ENCODE measurements around the gene TNFRSF17. TPM values are rescaled to one million over a fixed set of nuclear protein-coding genes. Genes with fewer than 3 reads are reported as not detected.
A peak's percentile ranks its signal among the peaks of the same experiment; 100 is the strongest.
"Not testable (repeated sequence)": the region's sequence is repeated elsewhere in the genome, so short reads cannot be mapped to it uniquely, and the experiment has no call there.

Gene TNFRSF17
- total RNA-seq, 1 donor: not detected

DNA sequence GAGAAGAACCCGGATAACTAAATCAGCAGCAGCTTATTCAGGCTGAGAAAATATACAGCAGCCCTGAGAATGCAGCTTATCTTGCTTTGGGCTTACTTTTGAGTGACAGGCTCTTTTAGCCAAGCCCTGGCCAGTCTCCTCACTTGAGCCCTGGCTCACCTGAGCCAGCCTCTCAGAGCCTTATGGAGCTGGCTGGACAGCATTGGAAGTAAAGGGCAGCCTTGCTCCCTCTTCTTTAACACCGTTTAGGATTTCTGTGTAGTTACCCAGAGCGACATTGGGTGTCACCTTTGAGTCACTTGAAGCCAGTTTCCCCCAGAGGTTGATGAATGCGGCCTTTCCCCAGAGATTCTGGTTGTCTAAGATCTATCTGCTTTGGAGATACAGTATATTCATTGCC is 15.5 kb upstream of the TNFRSF17 start:
- peak; percentile 49 for DNase-seq (ENCODE audit: low read depth)
- TF ChIP-seq, protein P1, sequence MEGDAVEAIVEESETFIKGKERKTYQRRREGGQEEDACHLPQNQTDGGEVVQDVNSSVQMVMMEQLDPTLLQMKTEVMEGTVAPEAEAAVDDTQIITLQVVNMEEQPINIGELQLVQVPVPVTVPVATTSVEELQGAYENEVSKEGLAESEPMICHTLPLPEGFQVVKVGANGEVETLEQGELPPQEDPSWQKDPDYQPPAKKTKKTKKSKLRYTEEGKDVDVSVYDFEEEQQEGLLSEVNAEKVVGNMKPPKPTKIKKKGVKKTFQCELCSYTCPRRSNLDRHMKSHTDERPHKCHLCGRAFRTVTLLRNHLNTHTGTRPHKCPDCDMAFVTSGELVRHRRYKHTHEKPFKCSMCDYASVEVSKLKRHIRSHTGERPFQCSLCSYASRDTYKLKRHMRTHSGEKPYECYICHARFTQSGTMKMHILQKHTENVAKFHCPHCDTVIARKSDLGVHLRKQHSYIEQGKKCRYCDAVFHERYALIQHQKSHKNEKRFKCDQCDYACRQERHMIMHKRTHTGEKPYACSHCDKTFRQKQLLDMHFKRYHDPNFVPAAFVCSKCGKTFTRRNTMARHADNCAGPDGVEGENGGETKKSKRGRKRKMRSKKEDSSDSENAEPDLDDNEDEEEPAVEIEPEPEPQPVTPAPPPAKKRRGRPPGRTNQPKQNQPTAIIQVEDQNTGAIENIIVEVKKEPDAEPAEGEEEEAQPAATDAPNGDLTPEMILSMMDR (IDR thresholded peaks at IDR 0.05; ENCODE audit: insufficient read depth, low read depth, low read length): peak; percentile 47
- no peak overlapping the region for H3K4me3 ChIP-seq (ENCODE audit: low read depth, low read length)

DNA sequence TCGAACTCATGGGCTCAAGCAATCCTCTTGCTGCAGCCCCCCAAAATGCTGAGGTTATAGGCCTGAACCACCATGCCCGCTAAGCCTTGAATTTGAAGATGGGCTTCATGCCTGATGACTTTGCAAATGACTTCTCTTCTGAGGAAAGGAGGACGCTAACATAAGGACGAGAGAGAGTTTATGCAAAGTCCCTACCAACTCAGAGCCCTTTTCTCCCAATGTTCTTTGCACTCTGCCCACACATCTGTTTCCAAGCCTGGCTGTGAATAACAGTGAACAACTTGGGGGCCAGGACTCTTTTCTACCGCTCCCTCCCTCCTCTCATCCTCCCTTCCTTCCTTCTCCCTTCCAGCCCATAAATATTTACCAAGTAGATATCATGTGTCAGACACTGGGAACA is 14.6 kb upstream of the TNFRSF17 start:
- TF ChIP-seq, protein P1 (IDR thresholded peaks at IDR 0.05; ENCODE audit: insufficient read depth, low read depth, low read length): no peak
- H3K4me3 ChIP-seq (ENCODE audit: low read depth, low read length): no peak overlapping the region
- peak; percentile 17 for DNase-seq (ENCODE audit: low read depth)

DNA sequence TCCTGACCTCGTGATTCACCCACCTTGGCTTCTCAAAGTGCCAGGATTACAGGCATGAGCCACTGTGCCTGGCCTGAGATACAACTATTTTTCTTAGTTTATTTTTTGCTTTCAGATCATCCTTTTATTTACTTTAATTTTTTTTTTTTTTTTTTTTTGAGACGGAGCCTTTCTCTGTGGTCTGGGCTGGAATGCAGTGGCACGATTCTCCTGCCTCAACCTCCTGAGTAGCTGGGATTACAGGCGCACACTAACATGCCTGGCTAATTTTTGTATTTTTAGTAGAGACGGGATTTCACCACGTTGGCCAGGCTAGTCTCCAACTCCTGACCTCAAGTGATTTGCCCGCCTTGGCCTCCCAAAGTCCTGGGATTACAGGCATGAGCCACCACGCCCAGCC is 11.4 kb upstream of the TNFRSF17 start:
- not testable (repeated sequence) for H3K4me3 ChIP-seq (ENCODE audit: low read depth, low read length); DNase-seq (ENCODE audit: low read depth)

DNA sequence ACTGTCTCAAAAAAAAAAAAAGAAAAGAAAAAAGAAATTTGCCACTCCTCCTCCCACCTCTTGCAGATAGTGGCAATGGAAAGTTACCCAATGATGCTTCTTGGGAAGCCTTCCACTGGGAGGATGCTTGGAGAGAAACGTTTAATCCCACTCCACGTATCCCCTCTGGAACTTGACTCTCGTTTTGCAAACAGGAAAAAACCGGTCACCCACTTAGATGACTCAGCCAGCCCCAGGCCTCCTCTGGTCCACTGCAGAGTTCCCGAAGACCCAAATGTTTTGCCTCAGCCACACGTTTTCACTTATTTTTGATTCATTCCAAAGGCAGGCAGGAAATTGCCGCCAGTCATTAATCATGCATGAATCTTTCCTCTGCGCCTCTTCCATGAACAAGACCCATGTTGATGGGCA is 9.3 kb upstream of the TNFRSF17 start:
- DNase-seq (ENCODE audit: low read depth): peak; percentile 93
- TF ChIP-seq, protein P1 (IDR thresholded peaks at IDR 0.05; ENCODE audit: insufficient read depth, low read depth, low read length): no peak
- H3K4me3 ChIP-seq (ENCODE audit: low read depth, low read length): no peak overlapping the region

DNA sequence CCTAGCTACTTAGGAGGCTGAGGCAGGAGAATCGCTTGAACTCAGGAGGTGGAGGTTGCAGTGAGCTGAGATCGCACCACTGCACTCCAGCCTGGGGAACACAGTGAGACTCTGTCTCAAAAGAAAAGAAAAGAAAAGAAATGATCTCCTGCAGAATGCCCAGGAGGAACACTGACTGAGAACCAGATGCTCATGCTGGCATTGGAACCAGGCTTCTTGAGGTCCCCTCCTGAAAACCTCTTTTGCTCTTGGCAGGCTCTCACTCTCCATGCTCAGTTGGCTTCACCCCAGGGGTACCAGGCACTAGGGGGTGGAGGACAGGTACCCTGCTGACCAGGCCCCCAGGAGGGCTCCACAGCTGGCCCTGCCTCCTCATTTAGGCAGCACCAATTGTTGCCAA is 8.5 kb upstream of the TNFRSF17 start:
- TF ChIP-seq, protein P1 (IDR thresholded peaks at IDR 0.05; ENCODE audit: insufficient read depth, low read depth, low read length): no peak
- no peak for DNase-seq (ENCODE audit: low read depth)
- no peak overlapping the region for H3K4me3 ChIP-seq (ENCODE audit: low read depth, low read length)

DNA sequence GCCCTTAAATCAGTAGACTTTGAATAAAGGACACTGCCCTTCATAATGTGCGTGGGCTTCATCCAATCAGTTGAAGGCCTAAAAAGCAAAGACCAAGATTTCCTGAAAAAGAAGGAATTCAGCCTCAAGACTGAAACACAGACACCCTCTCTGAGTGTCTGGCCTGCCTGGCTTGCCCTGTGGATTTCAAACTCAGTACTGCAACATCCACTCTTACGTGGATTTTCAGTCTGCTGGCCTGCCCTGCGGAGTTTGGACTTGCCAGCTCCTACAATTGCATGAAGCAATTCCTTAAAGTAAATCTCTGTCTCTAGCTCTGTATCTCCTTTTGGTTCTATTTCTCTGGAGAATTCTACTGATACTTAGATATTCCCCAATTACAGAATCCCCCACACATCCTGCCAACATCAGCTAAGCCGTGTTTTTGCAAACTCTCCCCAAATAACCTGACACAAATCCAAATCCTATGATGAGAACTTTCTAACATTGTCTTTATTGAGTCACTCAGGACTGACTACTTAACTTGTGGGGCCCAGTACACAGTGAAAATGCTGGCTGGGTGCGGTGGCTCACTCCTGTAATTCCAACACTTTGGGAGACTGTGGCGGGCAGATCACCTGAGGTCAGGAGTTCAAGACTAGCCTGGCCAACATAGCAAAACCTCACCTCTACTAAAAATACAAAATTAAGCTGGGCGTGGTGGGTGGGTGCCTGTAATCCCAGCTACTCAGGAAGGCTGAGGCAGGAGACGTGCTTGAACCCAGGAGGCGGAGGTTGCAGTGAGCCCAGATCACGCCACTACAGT is 7.2 kb upstream of the TNFRSF17 start:
- no peak overlapping the region for H3K4me3 ChIP-seq (ENCODE audit: low read depth, low read length)
- TF ChIP-seq, protein P1 (IDR thresholded peaks at IDR 0.05; ENCODE audit: insufficient read depth, low read depth, low read length): no peak
- DNase-seq (ENCODE audit: low read depth): no peak

DNA sequence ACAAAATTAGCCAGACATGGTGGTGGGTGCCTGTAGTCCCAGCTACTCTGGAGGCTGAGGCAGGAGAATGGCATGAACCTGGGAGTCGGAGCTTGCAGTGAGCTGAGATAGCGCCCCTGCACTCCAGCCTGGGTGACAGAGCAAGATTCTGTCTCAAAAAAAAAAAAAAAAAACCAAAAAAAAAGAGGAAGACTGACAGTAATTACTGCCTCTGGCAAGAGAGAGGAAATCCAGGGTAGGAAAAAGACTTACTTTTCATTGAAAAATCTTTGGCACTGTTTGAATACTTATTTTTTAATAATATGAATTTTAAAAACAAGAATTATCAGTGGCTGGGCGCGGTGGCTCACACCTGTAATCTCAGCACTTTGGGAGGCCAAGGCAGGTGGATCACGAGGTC is 2.6 kb upstream of the TNFRSF17 start:
- not testable (repeated sequence) for DNase-seq (ENCODE audit: low read depth); H3K4me3 ChIP-seq (ENCODE audit: low read depth, low read length)

DNA sequence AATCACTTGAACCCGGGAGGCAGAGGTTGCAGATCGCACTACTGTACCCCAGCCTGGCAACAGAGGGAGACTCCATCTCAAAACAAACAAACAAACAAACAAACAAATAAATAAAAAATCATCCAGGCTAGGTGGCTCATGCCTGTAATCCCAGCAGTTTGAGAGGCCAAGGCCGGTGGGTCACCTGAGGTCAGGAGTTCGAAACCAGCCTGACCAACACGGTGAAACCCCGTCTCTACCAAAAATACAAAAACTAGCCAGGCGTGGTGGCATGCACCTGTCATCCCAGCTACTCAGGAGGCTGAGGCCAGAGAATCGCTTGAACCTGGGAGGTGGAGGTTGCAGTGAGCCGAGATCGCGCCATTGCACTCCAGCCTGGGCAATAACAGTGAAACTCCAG is 2.0 kb upstream of the TNFRSF17 start:
- DNase-seq (ENCODE audit: low read depth): not testable (repeated sequence)

More for the DNA sequence above, 2.0 kb upstream of the TNFRSF17 start:
- not testable (repeated sequence) for H3K4me3 ChIP-seq (ENCODE audit: low read depth, low read length)
